Measurements from ENCODE around the gene TMC6. TPM values are rescaled to one million over a fixed set of nuclear protein-coding genes. Genes with fewer than 3 reads are reported as not detected.

Gene TMC6
- total RNA-seq, 2 donors from 2014 or later = 21.0 to 32.3 TPM

DNA sequence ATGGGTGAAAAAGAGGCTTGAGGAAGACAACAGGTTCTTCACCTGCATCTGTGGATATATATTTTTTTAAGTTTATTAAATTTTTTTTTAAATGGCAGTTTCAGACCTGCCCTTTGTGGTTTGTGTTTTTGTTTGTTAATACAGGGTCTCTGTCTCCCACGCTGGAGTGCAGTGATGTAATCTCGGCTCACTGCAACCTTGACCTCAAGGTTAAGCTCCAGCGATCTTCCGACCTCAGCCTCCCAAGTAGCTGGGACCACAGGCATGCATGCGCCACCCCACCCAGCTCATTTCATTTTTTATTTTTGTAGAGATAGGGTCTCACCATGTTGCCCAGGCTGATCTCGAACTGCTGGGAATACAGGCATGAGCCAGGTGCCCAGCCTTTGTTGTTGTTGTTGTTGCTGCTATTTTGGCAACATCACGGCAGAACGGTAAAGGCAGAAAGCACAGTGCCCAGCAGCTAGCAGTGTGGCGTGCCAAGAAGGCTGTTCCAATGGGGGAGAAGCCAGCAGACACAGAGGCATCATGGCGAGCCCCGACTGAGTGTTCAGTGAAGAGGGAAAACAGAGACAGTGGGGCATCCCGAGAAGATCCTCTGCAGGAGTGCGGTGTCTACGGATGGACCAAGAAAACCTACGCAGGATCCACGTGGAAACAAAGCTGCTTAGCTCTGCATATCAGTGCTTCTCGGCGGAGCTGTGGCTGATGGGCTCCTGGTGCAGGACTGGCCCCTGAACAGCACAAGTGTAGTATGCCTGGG, 19.6 kb downstream of the TMC6 start:
- intact Hi-C loops (cut with DNase I) = no loop called here
- no peaks in the 10 kb centered on the region for H3K27me3 ChIP-seq
- 70 to 72% methylated on average over 18 of the region's 18 CpGs for WGBS, 2 donors
- H3K4me1 ChIP-seq = peaks cover 7% of the 10 kb centered on the region
- H3K36me3 ChIP-seq (replicated peaks in 1 of 2; ENCODE audit: insufficient read depth in 1 of 2, low read depth in 2 of 2) = peaks cover 0 to 8% of the 10 kb centered on the region in 2 donors
- no peak for TF ChIP-seq POLR2A (IDR thresholded peaks at IDR 0.05)
- DNase-seq (no peak), ATAC-seq (no peak)
- no peak overlapping the region for H3K4me3 ChIP-seq
- no peaks in the 10 kb centered on the region for H3K9me3 ChIP-seq
- H3K27ac ChIP-seq = no peak overlapping the region

DNA sequence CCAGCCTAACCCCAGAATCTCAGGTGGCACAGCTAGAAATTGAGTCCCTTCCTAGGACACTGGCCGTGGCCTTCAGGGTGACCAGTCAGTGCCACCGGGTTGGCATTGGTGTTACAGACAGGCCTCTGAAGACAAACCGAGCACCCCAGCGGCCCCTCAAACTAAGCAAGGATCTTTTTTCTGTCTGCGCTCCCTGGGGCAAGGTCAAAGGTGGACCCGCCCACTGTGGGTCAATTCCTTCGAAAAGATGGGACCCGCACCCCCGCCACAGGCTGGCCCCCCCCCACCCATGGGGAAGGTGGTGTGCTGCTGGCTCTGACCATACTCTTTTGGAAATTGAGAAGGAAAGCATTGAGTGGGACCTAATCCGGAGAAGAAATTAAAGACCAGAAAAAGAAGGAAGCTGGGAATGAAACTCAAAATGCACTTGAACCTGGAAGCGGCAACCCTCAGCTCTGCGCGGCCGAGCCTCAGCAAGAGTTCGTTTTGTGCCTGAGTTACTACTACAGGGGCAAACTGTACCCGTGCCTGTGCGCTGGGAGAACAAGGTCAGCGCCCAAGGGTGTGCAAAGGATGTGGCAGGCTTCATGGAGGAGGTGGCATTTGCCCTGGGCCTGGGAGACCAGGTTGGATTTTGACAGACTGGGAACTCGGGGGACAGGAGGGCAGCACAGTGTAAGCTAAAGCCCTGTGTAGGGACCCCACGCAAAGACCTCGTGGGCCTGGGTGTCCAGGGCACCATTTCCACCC, 20.4 kb downstream of the TMC6 start:
- Histone ChIP-seq H3K27me3 (no peaks in the 10 kb centered on the region), H3K4me1 (peaks cover 7% of the 10 kb centered on the region), H3K27ac (no peak overlapping the region), H3K36me3 (replicated peaks in 1 of 2; ENCODE audit: insufficient read depth in 1 of 2, low read depth in 2 of 2) (peaks cover 0 to 8% of the 10 kb centered on the region in 2 donors), H3K4me3 (no peak overlapping the region), H3K9me3 (no peaks in the 10 kb centered on the region)
- intact Hi-C loops (cut with DNase I) = no loop called here
- no peak for ATAC-seq
- WGBS, 2 donors = 86 to 87% methylated on average over 17 to 21 of the region's 21 CpGs
- no peak for DNase-seq
- TF ChIP-seq, protein P1, sequence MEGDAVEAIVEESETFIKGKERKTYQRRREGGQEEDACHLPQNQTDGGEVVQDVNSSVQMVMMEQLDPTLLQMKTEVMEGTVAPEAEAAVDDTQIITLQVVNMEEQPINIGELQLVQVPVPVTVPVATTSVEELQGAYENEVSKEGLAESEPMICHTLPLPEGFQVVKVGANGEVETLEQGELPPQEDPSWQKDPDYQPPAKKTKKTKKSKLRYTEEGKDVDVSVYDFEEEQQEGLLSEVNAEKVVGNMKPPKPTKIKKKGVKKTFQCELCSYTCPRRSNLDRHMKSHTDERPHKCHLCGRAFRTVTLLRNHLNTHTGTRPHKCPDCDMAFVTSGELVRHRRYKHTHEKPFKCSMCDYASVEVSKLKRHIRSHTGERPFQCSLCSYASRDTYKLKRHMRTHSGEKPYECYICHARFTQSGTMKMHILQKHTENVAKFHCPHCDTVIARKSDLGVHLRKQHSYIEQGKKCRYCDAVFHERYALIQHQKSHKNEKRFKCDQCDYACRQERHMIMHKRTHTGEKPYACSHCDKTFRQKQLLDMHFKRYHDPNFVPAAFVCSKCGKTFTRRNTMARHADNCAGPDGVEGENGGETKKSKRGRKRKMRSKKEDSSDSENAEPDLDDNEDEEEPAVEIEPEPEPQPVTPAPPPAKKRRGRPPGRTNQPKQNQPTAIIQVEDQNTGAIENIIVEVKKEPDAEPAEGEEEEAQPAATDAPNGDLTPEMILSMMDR (IDR thresholded peaks at IDR 0.05) = no peak

DNA sequence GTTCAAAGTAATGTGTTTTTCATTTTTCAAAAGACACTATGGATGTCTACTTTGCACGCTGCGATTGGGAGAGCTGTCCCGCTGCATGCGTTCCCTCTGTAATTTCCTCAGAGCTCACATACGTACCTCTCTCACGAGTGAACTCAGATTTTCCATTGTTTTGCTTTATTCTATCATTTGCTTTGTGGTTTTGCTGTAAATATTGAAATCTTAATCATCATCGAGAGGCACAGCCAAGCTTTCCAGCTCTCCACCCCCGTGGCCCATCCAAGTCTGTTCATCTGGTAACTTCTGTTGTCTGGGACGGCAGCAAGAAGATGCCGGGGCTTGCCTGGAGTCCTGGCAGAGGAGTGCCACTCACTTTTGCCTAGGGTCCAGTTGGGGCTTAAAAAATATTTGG, 21.1 kb downstream of the TMC6 start:
- Histone ChIP-seq H3K4me1 (peaks cover under 1% of the 10 kb centered on the region), H3K27me3 (no peaks in the 10 kb centered on the region), H3K4me3 (no peak overlapping the region), H3K36me3 (replicated peaks in 1 of 2; ENCODE audit: insufficient read depth in 1 of 2, low read depth in 2 of 2) (peaks cover 0 to 8% of the 10 kb centered on the region in 2 donors), H3K9me3 (no peaks in the 10 kb centered on the region), H3K27ac (no peak overlapping the region)
- 81 to 84% methylated on average over 10 of the region's 10 CpGs for WGBS, 2 donors
- intact Hi-C loops (cut with DNase I) = no loop called here
- DNase-seq (no peak), ATAC-seq (no peak)
- no peak for TF ChIP-seq POLR2A (IDR thresholded peaks at IDR 0.05)
- TF ChIP-seq, protein P1 (IDR thresholded peaks at IDR 0.05) = no peak

DNA sequence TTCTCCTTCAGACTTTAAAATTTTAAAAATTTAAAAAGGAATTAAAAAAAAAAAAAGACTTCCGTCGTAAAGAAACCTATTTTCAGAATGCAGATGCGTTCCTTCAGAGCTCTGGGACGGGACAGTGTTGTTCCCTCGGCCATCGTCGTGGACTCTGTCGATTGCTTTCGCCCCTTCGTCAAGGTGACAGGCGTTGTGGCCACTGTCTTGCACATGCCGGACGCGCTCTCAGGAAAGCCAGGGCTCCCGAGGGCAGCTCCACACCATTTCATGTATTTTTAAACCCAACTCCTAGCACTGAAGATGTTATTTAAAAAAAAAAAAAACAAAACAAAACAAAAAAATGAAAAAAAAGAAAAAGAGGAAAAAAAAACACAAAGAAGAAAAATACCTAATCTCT, 22.3 kb downstream of the TMC6 start:
- ATAC-seq (no peak), DNase-seq (no peak)
- no peak overlapping the region for H3K4me3 ChIP-seq
- no peaks in the 10 kb centered on the region for H3K27me3 ChIP-seq
- no peak overlapping the region for H3K27ac ChIP-seq
- 88 to 90% methylated on average over 15 of the region's 15 CpGs for WGBS, 2 donors
- H3K36me3 ChIP-seq (replicated peaks in 1 of 2; ENCODE audit: insufficient read depth in 1 of 2, low read depth in 2 of 2) = peaks cover 0 to 8% of the 10 kb centered on the region in 2 donors
- no peaks in the 10 kb centered on the region for H3K9me3 ChIP-seq
- no peak for TF ChIP-seq POLR2A (IDR thresholded peaks at IDR 0.05)
- TF ChIP-seq, protein P1 (IDR thresholded peaks at IDR 0.05) = no peak
- intact Hi-C loops (cut with DNase I) = no loop called here
- no peaks in the 10 kb centered on the region for H3K4me1 ChIP-seq

DNA sequence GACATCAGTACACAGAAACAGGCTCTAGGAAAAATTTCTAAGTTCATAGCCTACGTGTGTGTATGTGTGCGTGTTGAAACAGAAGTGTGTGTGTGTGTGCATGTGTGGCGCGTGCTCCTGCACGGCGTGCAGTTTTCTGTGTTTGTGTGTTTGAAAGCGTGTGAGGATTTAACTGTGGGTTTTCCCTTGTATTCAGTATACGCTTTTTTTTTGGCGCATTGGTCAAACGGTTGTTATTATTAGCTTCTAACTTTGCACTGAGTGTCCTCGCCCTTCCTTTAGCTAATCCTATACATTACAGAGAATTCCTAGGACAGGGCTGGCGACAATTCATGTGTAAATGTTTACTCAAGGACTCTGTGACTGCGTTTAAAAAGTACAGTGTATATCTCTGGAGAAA, 23.0 kb downstream of the TMC6 start:
- H3K27me3 ChIP-seq = no peaks in the 10 kb centered on the region

More for the DNA sequence above, 23.0 kb downstream of the TMC6 start:
- no peak for TF ChIP-seq POLR2A (IDR thresholded peaks at IDR 0.05)
- TF ChIP-seq, protein P1 (IDR thresholded peaks at IDR 0.05) = no peak
- DNase-seq (no peak), ATAC-seq (no peak)
- intact Hi-C loops (cut with DNase I) = no loop called here
- Histone ChIP-seq H3K36me3 (replicated peaks in 1 of 2; ENCODE audit: insufficient read depth in 1 of 2, low read depth in 2 of 2) (peaks cover 0 to 7% of the 10 kb centered on the region in 2 donors), H3K4me1 (no peaks in the 10 kb centered on the region), H3K9me3 (no peaks in the 10 kb centered on the region), H3K27ac (no peak overlapping the region), H3K4me3 (no peak overlapping the region)
- WGBS, 2 donors = 80 to 81% methylated on average over 13 of the region's 13 CpGs
